OCI-LY1 (cell line): Measurements from ENCODE around the gene DLGAP4.

Experiments
- H2AFZ ChIP-seq: fragments of 200-600 bp; sonication (generic), shearing (Covaris generic); 2 replicates; pipeline ENCODE4 v1.6.0; 2014; ENCODE audit warnings: antibody characterized with exemption, mild to moderate bottlenecking, low read length
- H3F3A ChIP-seq: fragments of 200-600 bp; sonication (generic), shearing (Covaris generic); 2 replicates; pipeline ENCODE4 v1.6.0; 2014; ENCODE audit warnings: mild to moderate bottlenecking, antibody characterized with exemption, low read length, moderate library complexity; ENCODE audit not compliant: insufficient read depth
- H3K27ac ChIP-seq: fragments of 200-600 bp; sonication (generic); 2 replicates; pipeline ENCODE4 v1.5.1; 2014; ENCODE audit warnings: low read length, mixed run types, mild to moderate bottlenecking, low read depth; ENCODE audit not compliant: poor library complexity, severe bottlenecking
- H3K27me3 ChIP-seq: fragments of 200-600 bp; sonication (generic); 2 replicates; pipeline ENCODE4 v1.6.0; 2014; ENCODE audit warnings: antibody characterized with exemption, mild to moderate bottlenecking, low read length, moderate library complexity; ENCODE audit not compliant: insufficient read depth
- H3K36me3 ChIP-seq: fragments of 200-600 bp; sonication (generic); 2 replicates; pipeline ENCODE4 v1.6.1; 2014; ENCODE audit warnings: mild to moderate bottlenecking, antibody characterized with exemption, low read length, moderate library complexity, mixed read lengths; ENCODE audit not compliant: insufficient read depth
- H3K4me1 ChIP-seq: fragments of 200-600 bp; sonication (generic); 2 replicates; pipeline ENCODE4 v1.5.1; 2014; ENCODE audit warnings: mild to moderate bottlenecking, low read length, moderate library complexity; ENCODE audit not compliant: insufficient read depth, severe bottlenecking
- H3K4me2 ChIP-seq: fragments of 200-600 bp; sonication (generic), shearing (Covaris generic); 2 replicates; pipeline ENCODE4 v1.6.1; 2014; ENCODE audit warnings: low read length
- H3K4me3 ChIP-seq: fragments of 200-600 bp; sonication (generic); 2 replicates; pipeline ENCODE4 v1.5.1; 2014; ENCODE audit warnings: low read length, low read depth, mild to moderate bottlenecking, mixed read lengths; ENCODE audit not compliant: poor library complexity, severe bottlenecking
- H3K79me2 ChIP-seq: fragments of 200-600 bp; shearing (Covaris generic); 2 replicates; pipeline ENCODE4 v1.6.1; 2016; ENCODE audit warnings: mixed run types, low read length, mixed read lengths; ENCODE audit not compliant: insufficient read depth
- H3K9ac ChIP-seq: fragments of 200-600 bp; sonication (generic), shearing (Covaris generic); 2 replicates; pipeline ENCODE4 v1.6.1; 2014; ENCODE audit warnings: mild to moderate bottlenecking, low read length, mixed read lengths
- H3K9me2 ChIP-seq: fragments of 200-600 bp; sonication (generic), shearing (Covaris generic); 2 replicates; pipeline ENCODE4 v1.6.1; 2014; ENCODE audit warnings: low read depth, mild to moderate bottlenecking, low read length, mixed read lengths
- H3K9me3 ChIP-seq: fragments of 200-600 bp; shearing (Covaris generic); 2 replicates; pipeline ENCODE4 v1.6.1; 2014; ENCODE audit warnings: low read length, mixed read lengths
- H4K20me1 ChIP-seq: fragments of 200-600 bp; sonication (generic), shearing (Covaris generic); 2 replicates; pipeline ENCODE4 v1.6.0; 2016; ENCODE audit warnings: mild to moderate bottlenecking, low read length; ENCODE audit not compliant: insufficient read depth
- CTCF ChIP-seq: fragments of 200-600 bp; sonication (generic), shearing (Covaris generic); IDR thresholded peaks from 2 replicates; pipeline ENCODE4 v1.5.1; 2017; ENCODE audit warnings: mild to moderate bottlenecking, antibody characterized with exemption, low read length, moderate library complexity, mixed read lengths
- EZH2 ChIP-seq: fragments of 200-600 bp; sonication (generic), shearing (Covaris generic); IDR thresholded peaks from 2 replicates; pipeline ENCODE4 v1.8.0; 2017; ENCODE audit warnings: borderline replicate concordance, mixed run types, mild to moderate bottlenecking, antibody characterized with exemption, low read length, moderate library complexity, mixed read lengths

Gene DLGAP4

GRCh38 chr20:36344517-36345132 is 38.5 kb downstream of the DLGAP4 start:
- H3K4me1 ChIP-seq, result no peaks in the 10 kb centered on the region
- H2AFZ ChIP-seq, result no peak overlapping the region
- H3K27me3 ChIP-seq, result no peaks in the 10 kb centered on the region
- TF ChIP-seq EZH2 (no peak), CTCF (no peak)
- no peaks in the 10 kb centered on the region for H3K36me3 ChIP-seq
- H3F3A ChIP-seq, result no peaks in the 10 kb centered on the region
- H3K9me3 ChIP-seq, result no peaks in the 10 kb centered on the region
- H3K9ac ChIP-seq, result no peak overlapping the region
- no peak overlapping the region for H3K4me3 ChIP-seq
- H3K79me2 ChIP-seq, result no peaks in the 10 kb centered on the region
- no peaks in the 10 kb centered on the region for H4K20me1 ChIP-seq
- no peak overlapping the region for H3K27ac ChIP-seq
- no peaks in the 10 kb centered on the region for H3K9me2 ChIP-seq
- H3K4me2 ChIP-seq, result no peak overlapping the region

GRCh38 chr20:36346256-36346655 is 40.1 kb downstream of the DLGAP4 start:
- H2AFZ ChIP-seq, result no peak overlapping the region
- H3K79me2 ChIP-seq, result no peaks in the 10 kb centered on the region
- no peaks in the 10 kb centered on the region for H3K27me3 ChIP-seq
- no peaks in the 10 kb centered on the region for H3F3A ChIP-seq
- no peaks in the 10 kb centered on the region for H3K4me1 ChIP-seq
- H4K20me1 ChIP-seq, result no peaks in the 10 kb centered on the region
- no peak overlapping the region for H3K9ac ChIP-seq
- no peaks in the 10 kb centered on the region for H3K36me3 ChIP-seq
- no peak overlapping the region for H3K4me2 ChIP-seq
- H3K9me3 ChIP-seq, result no peaks in the 10 kb centered on the region
- TF ChIP-seq CTCF (no peak), EZH2 (no peak)
- H3K27ac ChIP-seq, result no peak overlapping the region
- no peak overlapping the region for H3K4me3 ChIP-seq
- no peaks in the 10 kb centered on the region for H3K9me2 ChIP-seq

DNA sequence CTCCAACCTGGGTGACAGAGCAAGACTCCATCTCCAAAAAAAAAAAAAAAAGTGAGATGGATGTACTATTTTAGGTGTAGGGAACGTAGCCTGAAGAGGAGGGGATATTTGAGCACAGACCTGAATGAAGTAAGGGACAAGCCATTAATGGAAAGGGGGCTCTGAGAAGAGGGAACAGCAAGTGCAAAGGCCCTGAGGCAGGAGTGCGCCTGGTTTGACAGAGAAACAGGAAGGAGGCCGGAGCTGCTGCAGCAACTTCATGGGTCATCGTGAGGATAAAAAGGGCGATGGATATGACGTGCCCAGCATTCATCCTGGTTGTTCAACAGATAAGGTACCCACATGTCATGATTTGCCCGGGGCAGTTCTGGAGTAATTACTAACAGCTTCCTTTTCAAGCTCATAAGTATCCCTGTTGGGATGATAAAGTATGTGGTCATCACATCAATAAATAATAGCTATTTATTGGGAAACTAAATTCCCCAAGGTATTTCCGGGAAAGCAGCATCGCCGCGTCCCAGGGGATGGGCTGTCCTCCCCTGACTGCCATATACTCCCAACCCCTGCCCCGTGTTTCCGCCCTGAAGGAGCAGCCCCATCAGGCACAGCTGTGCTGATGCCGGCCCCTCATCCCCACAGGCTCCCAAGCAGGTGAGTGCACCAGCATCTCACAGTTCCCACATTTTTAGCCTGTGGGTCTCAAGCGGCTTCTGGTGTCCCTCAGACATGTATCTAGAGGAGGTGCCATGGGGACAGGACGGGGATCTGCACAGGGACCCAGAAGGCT is 43.4 kb downstream of the DLGAP4 start:
- Histone ChIP-seq H3F3A (no peaks in the 10 kb centered on the region), H2AFZ (no peak overlapping the region), H3K9me2 (no peaks in the 10 kb centered on the region), H3K79me2 (no peaks in the 10 kb centered on the region), H3K9ac (no peak overlapping the region), H3K27ac (no peak overlapping the region), H3K27me3 (no peaks in the 10 kb centered on the region), H3K36me3 (no peaks in the 10 kb centered on the region), H3K4me2 (no peak overlapping the region), H3K4me1 (no peaks in the 10 kb centered on the region), H3K9me3 (no peaks in the 10 kb centered on the region), H4K20me1 (no peaks in the 10 kb centered on the region), H3K4me3 (no peak overlapping the region)
- TF ChIP-seq CTCF (no peak), EZH2 (no peak)
